NCI-H510A (cell line): ENCODE data around the gene REEP1.
"Not testable (repeated sequence)": the region's sequence is repeated elsewhere in the genome, so short reads cannot be mapped to it uniquely, and the experiment has no call there.

ENCODE experiments used
- DNase-seq: peaks from one replicate; lab custom pipeline; 2025; lab: John Stamatoyannopoulos, UW

Gene REEP1

GRCh38 chr2:86283411-86284030 is 53.9 kb downstream of the REEP1 start:
- no peak for DNase-seq

DNA sequence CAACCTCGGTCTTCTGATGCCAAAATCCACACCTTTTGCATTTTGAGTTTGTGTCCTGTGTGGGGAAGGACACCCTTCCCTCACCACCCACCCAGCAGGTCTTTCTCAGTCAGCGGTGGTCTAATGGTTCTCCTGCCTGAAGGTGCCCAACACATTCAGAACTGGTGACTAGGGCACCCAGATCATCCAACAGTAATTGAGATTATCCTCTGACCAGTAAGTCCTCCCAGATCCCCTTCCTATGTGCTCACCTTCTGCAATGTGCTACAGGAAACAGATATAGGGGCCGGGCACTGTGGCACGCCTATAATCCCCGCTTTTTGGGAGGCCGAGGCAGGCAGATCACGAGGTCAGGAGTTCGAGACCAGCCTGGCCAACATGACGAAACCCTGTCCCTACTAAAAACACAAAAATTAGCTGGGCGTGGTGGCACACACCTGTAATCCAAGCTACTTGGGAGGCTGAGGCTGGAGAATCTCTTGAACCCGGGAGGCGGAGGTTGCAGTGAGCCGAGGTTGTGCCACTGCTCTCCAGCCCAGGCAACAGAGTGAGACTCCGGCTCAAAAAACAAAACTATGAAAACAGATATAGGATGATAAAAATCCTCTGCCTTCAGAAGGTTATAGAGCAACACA is 56.2 kb downstream of the REEP1 start:
- no peak for DNase-seq

DNA sequence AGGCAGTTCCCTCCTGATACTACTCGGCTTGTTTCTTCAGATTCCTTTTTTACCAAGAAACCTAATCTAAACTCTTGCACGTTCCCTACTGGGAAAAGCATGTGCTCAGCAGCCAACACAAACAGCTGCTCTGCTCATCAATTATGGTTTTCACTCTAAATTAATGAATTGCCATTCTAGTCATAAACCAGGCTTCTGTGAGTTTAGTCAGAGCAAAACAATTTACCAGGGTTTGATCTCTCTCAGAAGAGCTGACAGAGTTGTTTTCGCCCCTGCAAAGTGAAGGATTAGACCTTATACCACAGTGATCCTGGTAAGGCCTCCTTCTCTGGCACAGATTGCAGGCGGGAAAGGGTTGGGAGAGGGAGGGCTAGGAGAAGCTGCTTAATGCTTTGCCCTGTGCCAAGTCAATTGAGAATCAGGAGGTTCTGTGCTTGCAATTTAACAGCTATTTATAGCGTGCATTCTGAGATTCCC is 57.2 kb downstream of the REEP1 start:
- no peak for DNase-seq

DNA sequence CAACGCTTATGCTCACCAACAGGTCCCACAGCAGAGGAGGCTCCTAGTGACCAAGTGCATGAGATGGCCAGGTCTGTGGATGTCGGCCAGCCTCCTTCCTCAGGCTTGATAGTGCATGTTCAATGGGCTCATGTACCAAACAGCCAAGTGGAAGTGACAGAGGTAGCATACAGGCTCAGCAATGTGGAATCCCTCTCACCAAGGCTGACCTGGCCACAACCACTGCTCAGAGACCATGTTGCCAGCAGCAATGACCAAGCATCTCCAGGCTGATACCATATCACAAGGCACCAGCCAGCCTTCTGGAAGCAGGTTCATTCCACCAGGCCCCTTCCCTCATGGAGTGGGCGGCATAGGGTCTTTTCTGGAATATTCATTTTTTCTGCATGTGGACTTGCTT is 61.5 kb downstream of the REEP1 start:
- DNase-seq: no peak

DNA sequence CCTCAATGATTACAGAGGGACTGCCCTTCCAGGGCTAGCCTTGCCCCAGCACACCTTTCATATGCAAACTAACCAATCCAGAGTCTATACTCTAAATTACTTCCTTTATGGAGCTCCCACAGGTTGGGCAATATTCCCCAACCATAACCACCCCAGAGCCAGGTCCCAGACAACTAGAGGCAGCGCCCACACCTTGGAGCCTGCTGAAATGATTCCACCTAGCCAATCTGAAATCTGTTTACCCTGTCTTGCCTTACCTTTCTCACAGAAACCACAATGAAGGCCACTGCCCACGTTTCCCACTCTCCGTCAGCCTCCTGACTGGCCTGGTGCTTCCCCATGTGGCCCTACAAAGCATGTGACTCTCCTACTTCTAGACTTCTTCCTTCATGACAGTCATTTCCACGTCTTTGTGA is 62.0 kb downstream of the REEP1 start:
- no peak for DNase-seq

DNA sequence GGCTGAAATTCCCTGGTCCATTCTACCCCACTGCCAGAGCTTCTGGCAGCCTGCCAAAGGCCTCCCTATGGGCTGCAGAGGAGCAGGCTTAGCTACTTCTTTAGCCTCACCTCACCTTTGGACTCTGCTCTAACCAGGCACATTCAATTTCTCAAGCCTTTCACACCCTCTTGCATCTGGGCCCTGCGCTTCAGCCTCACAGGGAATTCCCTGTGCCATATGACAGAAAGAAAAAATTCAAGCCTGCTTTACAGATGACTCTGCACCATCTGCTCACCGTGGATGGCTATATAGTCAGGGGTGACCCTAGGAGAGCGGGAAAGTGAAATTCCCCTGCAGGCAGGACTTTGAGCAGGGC is 62.5 kb downstream of the REEP1 start:
- no peak for DNase-seq

DNA sequence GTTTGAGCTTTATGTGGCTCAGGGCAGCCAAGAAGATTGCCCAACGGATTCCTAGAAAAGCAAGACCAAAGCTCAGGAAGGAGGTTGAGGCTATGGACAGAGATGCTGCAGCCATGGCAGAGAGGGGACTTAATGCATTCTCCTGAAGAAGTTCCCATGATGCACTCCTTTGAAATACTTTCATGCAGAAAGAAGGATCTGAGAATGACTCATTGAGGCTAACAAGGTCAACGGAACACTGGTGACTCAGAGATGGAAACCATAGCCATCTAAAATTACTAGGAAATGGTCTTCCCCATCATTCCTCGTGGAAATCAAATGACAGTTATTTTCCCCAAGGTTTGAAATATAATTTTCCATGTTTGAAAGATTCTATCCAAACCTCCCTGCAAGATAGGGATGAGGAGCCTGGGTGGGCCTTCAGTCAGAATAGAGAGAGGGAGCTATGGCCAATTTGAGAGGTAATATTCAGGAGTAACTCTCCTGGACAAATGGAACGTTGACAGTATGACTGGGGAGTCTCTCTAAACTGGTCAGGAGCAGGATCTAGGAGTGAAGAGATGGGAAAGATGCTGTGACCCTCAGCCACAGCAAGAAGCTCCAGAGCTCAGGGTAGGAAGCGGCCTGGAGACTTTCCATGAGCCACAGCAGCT is 63.0 kb downstream of the REEP1 start:
- no peak for DNase-seq

GRCh38 chr2:86272111-86272510 is 65.3 kb downstream of the REEP1 start:
- DNase-seq: no peak

- DNase-seq: no peak
These were observed 66.2 kb downstream of the REEP1 start for GRCh38 chr2:86271248-86271647.

DNA sequence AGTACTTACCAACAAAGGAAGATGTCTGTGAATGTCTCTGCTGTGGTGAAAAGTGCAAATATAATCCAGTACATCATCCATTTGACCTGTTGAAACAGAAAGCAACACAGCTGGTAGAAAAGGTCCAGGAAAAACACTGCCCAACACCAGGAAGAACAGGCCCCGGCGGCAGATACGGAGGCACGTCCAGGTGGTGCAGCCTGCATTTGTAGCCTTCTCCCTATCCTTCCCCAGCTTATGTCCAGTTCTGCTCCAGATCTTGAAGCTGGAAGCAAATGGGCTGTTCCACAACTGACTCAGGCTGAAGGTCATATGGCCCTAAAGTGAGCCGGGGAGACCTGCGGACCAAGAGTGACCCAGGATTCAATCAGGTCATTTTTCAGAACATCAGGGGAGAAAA is 73.5 kb downstream of the REEP1 start:
- no peak for DNase-seq

DNA sequence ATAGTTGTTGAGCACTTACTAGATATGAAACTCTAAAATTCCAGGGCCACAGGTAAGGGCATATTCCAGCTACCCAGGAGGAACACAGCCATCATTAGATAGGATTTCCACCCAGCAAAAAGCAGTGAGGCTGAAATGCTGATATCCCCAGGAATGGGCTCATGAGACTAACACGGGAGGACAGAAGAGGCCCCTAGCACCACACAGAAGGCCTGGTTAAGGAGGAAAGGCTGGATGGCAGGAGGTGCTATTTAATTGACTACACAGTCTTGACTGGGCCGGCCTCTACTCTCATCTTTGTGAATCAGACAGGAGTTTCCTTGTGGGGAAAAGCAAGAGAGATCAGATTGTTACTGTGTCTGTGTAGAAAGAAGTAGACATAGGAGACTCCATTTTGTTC is 76.4 kb downstream of the REEP1 start:
- DNase-seq: no peak

DNA sequence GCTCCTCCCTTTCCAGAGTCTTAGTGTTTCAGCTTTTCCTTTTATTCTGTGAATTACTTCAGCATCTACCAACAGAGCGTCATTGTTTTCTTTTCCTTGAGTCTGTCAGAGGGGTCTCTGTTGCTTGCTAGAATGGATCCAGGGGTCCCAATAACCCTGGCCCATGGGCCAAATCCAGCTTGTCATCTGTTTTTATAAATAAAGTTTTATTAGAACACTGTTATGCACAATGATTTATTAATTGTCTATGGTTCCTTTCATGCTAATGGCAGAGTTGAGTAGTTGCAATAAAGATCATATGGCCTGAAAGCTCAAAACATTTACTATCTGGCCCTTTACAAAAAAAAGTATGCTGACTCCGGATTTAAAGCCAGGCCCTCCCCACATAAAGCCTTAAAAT is 79.3 kb downstream of the REEP1 start:
- no peak for DNase-seq

GRCh38 chr2:86256982-86257381 is 80.4 kb downstream of the REEP1 start:
- DNase-seq: no peak

DNA sequence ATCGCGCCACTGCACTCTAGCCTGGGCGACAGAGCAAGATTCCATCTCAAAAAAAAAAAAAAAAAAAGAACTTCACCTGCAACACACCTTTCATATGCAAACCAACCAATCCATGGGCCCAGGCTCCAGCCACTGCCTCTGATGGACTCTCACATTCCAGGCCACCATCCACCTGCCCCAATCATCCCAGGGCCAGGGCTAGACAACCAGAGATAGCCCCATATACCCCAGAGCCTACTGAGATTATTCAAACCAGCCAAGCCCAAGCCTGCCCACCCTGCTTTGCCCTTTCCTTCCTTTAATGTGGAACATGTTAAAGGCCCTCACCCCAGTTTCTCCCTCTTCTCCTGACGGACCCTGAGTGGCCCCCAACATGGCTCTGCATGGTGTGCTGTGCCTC is 81.1 kb downstream of the REEP1 start:
- no peak for DNase-seq

GRCh38 chr2:86254576-86255538 is 82.6 kb downstream of the REEP1 start:
- no peak for DNase-seq

- no peak for DNase-seq
These were observed 84.0 kb downstream of the REEP1 start for GRCh38 chr2:86253424-86253823.

DNA sequence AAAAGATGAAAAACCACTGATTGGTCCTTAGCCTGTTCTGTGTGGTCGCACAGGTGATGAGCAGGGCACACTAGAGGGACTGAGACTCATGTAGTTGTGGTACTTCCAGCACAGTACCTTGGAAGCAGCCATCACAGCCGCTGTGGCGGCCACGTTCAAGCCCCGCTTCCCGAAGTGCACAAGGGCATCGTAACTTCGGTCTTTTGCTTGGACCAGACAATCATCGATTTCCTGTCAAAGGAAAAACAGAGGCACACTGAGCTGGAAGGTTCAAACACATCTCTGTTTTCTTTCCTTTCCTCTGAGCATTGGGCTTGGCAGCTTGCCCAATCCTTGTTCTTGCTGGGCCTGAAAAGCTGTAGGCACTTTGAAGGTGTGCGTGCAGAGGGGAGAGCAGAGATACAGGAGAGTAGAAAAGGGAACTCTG is 85.6 kb downstream of the REEP1 start:
- no peak for DNase-seq

DNA sequence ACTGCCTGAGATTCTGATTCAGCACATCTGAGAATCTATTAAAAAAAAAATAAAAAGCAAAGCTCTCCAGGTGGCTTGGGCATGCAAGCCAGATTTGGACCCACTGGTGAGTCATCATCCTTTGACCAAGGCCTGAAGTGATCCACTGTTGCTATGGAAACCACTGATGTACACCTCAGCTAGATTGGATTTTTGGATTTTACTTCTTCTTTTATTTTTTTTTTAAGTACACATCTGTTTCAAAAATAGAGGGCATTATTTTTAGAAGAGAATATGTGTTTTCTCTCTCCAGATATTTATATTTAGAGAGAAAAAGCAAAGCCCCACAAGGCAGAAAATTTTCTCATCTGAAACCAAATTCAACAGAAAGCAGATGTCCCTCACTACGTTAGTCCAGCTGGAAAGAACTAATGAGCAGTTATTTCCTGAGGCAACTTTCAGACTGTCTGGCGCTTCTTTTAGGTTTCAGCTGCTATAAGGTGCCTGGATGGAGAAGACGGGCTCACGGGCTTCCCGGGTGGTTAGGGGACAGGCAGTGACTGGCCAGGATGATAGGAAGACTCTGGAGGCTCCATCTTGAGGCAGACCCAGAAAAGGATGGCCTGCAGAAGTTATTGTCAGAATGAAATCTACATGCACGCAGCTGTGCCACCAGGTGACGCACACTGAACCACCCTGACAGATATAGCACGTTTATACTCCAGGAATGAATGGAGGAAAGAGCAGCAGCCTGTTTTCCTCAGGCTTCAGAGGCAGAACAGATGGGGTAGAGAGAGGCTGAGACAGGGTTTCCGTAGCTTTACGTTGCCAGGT is 87.6 kb downstream of the REEP1 start:
- no peak for DNase-seq

GRCh38 chr2:86249176-86249575 is 88.2 kb downstream of the REEP1 start:
- no peak for DNase-seq

GRCh38 chr2:86245222-86245621 is 92.2 kb downstream of the REEP1 start:
- DNase-seq: not testable (repeated sequence)

- DNase-seq: not testable (repeated sequence)
These were observed 92.6 kb downstream of the REEP1 start for GRCh38 chr2:86244781-86245180.
